ENCODE results near the gene APOBR.

The APOBR gene

DNA sequence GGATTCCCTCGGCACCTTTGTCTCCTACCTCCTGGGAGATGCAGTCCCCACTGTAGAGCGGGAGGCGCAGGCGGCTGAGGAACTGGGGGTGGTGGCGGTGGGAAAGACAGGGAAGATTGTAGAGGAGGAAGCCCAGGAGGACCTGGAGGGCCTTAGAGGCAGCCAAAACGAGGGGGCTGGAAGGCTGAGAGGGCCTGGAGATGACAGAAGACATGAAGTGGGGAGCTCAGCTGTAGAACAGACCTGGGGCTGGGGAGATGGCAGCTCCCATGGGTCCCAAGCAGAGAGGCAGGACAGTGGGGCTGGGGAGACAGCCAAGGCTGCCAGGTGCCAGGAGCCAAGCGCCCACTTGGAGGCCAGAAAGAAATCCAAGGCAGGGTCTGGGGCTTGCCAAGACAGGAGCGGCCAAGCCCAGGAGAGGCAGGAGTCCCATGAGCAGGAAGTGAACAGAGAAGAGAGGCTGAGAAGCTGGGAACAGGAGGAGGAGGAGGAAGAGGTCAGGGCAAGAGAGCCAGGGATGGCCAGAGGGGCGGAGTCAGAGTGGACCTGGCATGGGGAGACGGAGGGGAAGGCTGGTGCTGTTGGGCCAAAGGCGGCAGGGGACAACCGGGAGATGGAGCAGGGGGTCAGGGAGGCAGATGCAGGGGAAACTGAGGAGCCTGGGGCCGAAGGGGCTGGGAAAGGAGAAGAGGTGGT lies 803 bp downstream of the APOBR start:
- DNase-seq (ENCODE audit: low read depth) = no peak

DNA sequence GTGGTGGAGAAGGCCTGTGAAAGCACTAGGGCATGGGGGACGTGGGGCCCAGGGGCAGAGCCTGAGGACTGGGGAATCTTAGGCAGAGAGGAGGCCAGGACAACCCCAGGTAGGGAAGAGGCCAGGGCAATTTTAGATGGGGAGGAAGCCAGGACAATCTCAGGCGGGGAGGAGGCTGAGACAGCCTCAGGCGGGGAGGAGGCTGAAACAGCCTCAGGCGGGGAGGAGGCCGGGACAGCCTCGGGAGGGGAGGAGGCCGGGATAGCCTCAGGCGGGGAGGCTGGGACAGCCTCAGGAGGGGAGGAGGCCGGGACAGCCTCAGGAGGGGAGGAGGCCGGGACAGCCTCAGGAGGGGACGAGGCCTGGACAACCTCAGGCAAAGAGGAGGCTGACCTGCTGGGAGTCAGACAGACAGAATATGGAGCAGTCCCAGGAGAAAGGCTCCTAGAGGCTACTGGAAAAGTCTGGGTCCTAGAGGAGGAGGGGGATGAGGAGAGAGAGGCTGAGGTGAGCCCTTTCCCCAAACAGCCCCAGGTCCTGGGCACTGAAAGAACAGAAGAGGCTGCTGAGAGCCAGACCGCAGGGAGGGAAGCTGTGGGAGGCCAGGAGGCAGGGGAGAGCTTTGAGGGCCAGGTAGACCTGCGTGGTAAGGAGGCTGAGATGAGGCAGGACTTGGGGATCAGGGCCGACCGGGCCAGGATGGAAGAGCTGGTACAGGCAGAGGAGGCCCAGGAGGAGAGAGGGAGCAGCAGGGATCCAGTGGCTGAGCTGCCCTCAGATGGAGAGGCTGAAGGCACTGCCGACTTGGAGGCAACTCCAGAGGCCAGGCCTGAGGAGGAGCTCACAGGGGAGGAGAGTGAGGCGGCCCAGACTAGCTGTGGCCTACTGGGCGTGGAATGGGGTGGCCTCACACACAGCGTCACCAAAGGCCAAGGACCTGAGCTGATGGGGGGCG lies 1.6 kb downstream of the APOBR start:
- in situ Hi-C loops (cut with HindIII; ENCODE audit: low sequenced_read_pairs) = no loop called here
- TF ChIP-seq, protein P1, sequence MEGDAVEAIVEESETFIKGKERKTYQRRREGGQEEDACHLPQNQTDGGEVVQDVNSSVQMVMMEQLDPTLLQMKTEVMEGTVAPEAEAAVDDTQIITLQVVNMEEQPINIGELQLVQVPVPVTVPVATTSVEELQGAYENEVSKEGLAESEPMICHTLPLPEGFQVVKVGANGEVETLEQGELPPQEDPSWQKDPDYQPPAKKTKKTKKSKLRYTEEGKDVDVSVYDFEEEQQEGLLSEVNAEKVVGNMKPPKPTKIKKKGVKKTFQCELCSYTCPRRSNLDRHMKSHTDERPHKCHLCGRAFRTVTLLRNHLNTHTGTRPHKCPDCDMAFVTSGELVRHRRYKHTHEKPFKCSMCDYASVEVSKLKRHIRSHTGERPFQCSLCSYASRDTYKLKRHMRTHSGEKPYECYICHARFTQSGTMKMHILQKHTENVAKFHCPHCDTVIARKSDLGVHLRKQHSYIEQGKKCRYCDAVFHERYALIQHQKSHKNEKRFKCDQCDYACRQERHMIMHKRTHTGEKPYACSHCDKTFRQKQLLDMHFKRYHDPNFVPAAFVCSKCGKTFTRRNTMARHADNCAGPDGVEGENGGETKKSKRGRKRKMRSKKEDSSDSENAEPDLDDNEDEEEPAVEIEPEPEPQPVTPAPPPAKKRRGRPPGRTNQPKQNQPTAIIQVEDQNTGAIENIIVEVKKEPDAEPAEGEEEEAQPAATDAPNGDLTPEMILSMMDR (IDR thresholded peaks at IDR 0.05; ENCODE audit: low read depth, low read length, missing control alignments) = no peak
- H3K4me3 ChIP-seq (ENCODE audit: low read depth, low read length) = no peak overlapping the region
- no peak for DNase-seq (ENCODE audit: low read depth)

More for the DNA sequence above, 803 bp downstream of the APOBR start:
- in situ Hi-C loops (cut with HindIII; ENCODE audit: low sequenced_read_pairs) = no loop called here
- no peak overlapping the region for H3K4me3 ChIP-seq (ENCODE audit: low read depth, low read length)
- TF ChIP-seq, protein P1 (IDR thresholded peaks at IDR 0.05; ENCODE audit: low read depth, low read length, missing control alignments) = no peak

DNA sequence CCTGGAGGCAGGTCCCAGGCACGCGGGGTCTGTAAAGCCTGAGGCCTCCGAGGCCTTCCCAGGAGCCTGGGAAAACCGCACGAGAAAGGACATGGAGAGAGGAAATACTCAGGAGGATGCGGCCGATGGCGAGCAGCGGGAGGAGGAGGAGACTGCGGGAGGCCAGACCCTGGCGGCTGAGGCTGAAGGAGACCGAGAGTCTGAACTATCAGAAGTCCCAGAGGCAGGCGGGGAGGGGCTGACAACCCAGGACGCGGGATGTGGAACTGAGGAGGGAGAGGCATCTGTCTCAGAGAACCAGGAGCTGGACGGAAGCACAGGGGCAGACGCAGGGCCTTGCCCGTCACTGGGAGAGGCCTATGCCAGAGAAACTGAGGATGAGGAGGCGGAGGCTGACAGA lies 2.4 kb downstream of the APOBR start:
- TF ChIP-seq, protein P1 (IDR thresholded peaks at IDR 0.05; ENCODE audit: low read depth, low read length, missing control alignments) = no peak
- DNase-seq (ENCODE audit: low read depth) = no peak
- H3K4me3 ChIP-seq (ENCODE audit: low read depth, low read length) = no peak overlapping the region
- in situ Hi-C loops (cut with HindIII; ENCODE audit: low sequenced_read_pairs) = no loop called here

DNA sequence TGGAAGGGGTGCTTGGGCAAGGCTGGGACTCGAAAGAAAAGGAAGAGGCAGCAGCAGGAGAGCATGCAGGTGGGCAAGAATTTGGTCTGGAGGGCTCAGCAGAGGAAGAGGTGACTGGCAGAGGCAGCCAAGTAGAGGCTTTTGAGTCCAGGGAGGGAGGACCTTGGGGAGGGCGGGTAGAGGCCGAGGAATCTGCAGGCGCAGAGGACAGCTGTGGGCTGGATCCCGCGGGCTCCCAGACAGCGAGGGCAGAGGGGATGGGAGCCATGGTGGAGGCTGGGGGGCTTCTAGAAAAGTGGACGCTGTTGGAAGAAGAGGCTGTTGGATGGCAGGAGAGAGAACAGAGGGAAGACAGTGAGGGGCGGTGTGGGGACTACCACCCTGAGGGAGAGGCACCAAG lies 2.9 kb downstream of the APOBR start:
- in situ Hi-C loops (cut with HindIII; ENCODE audit: low sequenced_read_pairs) = no loop called here
- no peak overlapping the region for H3K4me3 ChIP-seq (ENCODE audit: low read depth, low read length)
- TF ChIP-seq, protein P1 (IDR thresholded peaks at IDR 0.05; ENCODE audit: low read depth, low read length, missing control alignments) = no peak
- no peak for DNase-seq (ENCODE audit: low read depth)

DNA sequence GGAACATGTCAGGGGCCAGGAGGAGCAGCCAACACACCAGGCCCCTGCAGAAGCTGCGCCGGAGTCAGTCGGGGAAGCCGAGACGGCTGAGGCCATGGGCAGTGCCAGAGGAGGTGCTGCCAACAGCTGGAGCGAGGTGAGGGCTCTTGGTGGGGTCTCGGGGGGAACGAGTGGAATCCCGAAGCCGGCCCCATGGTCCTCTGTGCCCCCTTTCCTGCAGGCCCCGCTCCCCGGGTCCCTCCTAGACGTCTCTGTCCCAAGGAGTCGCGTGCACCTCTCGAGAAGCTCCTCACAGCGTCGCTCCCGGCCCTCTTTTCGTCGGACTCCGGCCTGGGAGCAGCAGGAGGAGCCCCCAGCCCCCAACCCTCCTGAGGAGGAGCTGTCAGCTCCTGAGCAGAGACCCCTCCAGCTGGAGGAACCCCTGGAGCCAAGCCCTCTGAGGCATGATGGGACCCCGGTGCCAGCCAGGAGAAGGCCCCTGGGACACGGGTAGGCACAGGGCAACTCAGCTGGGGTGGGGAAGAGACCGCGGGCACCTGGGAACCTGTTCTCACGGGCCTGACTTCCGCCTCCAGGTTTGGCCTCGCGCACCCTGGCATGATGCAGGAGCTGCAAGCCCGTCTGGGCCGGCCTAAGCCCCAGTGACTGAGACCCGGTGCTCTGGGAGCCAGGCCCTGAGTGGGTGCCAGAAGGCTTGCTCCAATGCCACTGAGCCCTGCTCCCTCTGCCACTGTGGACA lies 3.6 kb downstream of the APOBR start:
- no peak for DNase-seq (ENCODE audit: low read depth)
- TF ChIP-seq, protein P1 (IDR thresholded peaks at IDR 0.05; ENCODE audit: low read depth, low read length, missing control alignments) = no peak
- in situ Hi-C loops (cut with HindIII; ENCODE audit: low sequenced_read_pairs) = no loop called here
- no peak overlapping the region for H3K4me3 ChIP-seq (ENCODE audit: low read depth, low read length)

All from astrocyte of the cerebellum (primary cell).